ENCODE results near the gene RHOT2. TPM values are rescaled to one million over a fixed set of nuclear protein-coding genes. Genes with fewer than 3 reads are reported as not detected.
A peak's percentile ranks its signal among the peaks of the same experiment; 100 is the strongest.

Gene RHOT2
- total RNA-seq, 1 experiment from 2014 or later = 143 TPM

GRCh38 chr16:648781-649589 is 18.9 kb upstream of the RHOT2 start, which contains the start of gene WDR90:
Gene WDR90 (plus strand): TSS chr16:649365. CDS start chr16:649417, 52 bp downstream.
- Histone ChIP-seq H3K27ac (peak within 1 kb of the TSS; percentile 82), H3K9me3 (ENCODE audit: insufficient read depth, low read depth) (no peaks in the 10 kb centered on the region), H3K79me2 (ENCODE audit: low read depth) (peaks cover 55% of the 10 kb centered on the region), H3K4me3 (peak within 1 kb of the TSS; percentile 85), H3K4me1 (replicated peaks; ENCODE audit: insufficient read depth) (peaks cover 54% of the 10 kb centered on the region), H3K27me3 (ENCODE audit: insufficient read depth, low read depth) (no peaks in the 10 kb centered on the region), H3K36me3 (ENCODE audit: low read depth) (no peaks in the 10 kb centered on the region), H4K20me1 (ENCODE audit: insufficient read depth) (peaks cover 17% of the 10 kb centered on the region; the same call in 1 of the 2 replicates), H2AFZ (peak within 1 kb of the TSS; percentile 90), H3K4me2 (peak within 1 kb of the TSS; percentile 92), H3F3A (ENCODE audit: insufficient read depth, low read depth) (peaks cover 33% of the 10 kb centered on the region), H3K9me2 (ENCODE audit: insufficient read depth) (no peaks in the 10 kb centered on the region)
- DNase-seq = peak; percentile 84 to 95
- POLR2A ChIA-PET (ENCODE audit: unreplicated experiment) = interaction anchor here (0.7 to 1.0 kb wide), 3 partner anchors 30 to 79 kb away, joined by 3 to 5 read pairs (median 4); partner anchors contain the start of gene STUB1
- no peak for TF ChIP-seq EZH2 (IDR thresholded peaks at IDR 0.05; ENCODE audit: low read depth)
- TF ChIP-seq, protein P1, sequence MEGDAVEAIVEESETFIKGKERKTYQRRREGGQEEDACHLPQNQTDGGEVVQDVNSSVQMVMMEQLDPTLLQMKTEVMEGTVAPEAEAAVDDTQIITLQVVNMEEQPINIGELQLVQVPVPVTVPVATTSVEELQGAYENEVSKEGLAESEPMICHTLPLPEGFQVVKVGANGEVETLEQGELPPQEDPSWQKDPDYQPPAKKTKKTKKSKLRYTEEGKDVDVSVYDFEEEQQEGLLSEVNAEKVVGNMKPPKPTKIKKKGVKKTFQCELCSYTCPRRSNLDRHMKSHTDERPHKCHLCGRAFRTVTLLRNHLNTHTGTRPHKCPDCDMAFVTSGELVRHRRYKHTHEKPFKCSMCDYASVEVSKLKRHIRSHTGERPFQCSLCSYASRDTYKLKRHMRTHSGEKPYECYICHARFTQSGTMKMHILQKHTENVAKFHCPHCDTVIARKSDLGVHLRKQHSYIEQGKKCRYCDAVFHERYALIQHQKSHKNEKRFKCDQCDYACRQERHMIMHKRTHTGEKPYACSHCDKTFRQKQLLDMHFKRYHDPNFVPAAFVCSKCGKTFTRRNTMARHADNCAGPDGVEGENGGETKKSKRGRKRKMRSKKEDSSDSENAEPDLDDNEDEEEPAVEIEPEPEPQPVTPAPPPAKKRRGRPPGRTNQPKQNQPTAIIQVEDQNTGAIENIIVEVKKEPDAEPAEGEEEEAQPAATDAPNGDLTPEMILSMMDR (conservative IDR thresholded peaks at IDR 0.05) = no peak
- CTCF ChIA-PET = interaction anchor here (0.6 kb wide), 1 partner anchor 262 kb away, joined by 4 read pairs; no protein-coding TSS in a partner anchor
- BruUV-seq (replicated peaks) = no TSS peak
- intact Hi-C loops (cut with micrococcal nuclease; ENCODE audit: unreplicated experiment) = loop anchor here (1.0 to 10.0 kb wide), 3 partner anchors 56 to 264 kb away; partner anchors contain the start of genes CAPN15 and PGAP6

DNA sequence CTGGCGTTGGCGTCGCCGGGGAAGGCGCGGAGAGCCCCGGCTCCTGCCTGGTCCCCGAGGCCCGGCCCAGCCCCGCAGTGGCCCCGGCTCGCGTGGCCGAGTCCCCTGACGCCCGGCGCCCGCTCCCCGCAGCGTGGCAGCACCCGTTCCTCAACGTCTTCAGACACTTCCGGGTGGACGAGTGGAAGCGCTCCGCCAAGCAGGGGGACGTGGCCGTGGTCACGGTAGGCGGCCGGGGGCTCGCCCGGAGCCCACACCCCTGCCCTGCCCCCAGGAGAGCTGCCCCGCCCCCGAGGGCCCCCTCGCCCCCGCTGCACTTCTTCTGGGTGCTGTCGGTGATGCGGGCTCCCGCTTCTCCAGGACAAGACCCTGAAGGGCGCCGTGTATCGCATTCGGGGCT is 18.3 kb upstream of the RHOT2 start:
- POLR2A ChIA-PET (ENCODE audit: unreplicated experiment) = interaction anchor here (0.7 kb wide), 3 partner anchors 29 to 123 kb away, joined by 3 to 6 read pairs (median 4); no protein-coding TSS in a partner anchor
- TF ChIP-seq EZH2 (IDR thresholded peaks at IDR 0.05; ENCODE audit: low read depth) = no peak
- TF ChIP-seq, protein P1 (conservative IDR thresholded peaks at IDR 0.05) = no peak
- DNase-seq = no peak
- H3K27me3 ChIP-seq (ENCODE audit: insufficient read depth, low read depth) = no peaks in the 10 kb centered on the region
- no TSS peak for BruUV-seq (replicated peaks)
- H3K4me3 ChIP-seq = peak overlapping the region; percentile 85
- no peaks in the 10 kb centered on the region for H3K9me2 ChIP-seq (ENCODE audit: insufficient read depth)
- H2AFZ ChIP-seq = peak overlapping the region; percentile 90
- no peak overlapping the region for H3K27ac ChIP-seq
- peaks cover 48% of the 10 kb centered on the region for H3K4me1 ChIP-seq (replicated peaks; ENCODE audit: insufficient read depth)
- intact Hi-C loops (cut with micrococcal nuclease; ENCODE audit: unreplicated experiment) = loop anchor here (1.0 to 10.0 kb wide), 3 partner anchors 56 to 265 kb away; partner anchors contain the start of genes CAPN15 and PGAP6
- H3K79me2 ChIP-seq (ENCODE audit: low read depth) = peaks cover 48% of the 10 kb centered on the region
- no peaks in the 10 kb centered on the region for H3K9me3 ChIP-seq (ENCODE audit: insufficient read depth, low read depth)
- H3F3A ChIP-seq (ENCODE audit: insufficient read depth, low read depth) = peaks cover 28% of the 10 kb centered on the region
- no peaks in the 10 kb centered on the region for H3K36me3 ChIP-seq (ENCODE audit: low read depth)
- CTCF ChIA-PET = interaction anchor here (0.7 kb wide), 1 partner anchor 27 kb away, joined by 7 read pairs; no protein-coding TSS in a partner anchor
- H3K4me2 ChIP-seq = peak overlapping the region; percentile 92
- peaks cover 17% of the 10 kb centered on the region; the same call in 1 of the 2 replicates for H4K20me1 ChIP-seq (ENCODE audit: insufficient read depth)

GRCh38 chr16:651844-652243 is 16.1 kb upstream of the RHOT2 start:
- TF ChIP-seq EZH2 (IDR thresholded peaks at IDR 0.05; ENCODE audit: low read depth) = no peak
- TF ChIP-seq, protein P1 (conservative IDR thresholded peaks at IDR 0.05) = no peak
- H3K9me3 ChIP-seq (ENCODE audit: insufficient read depth, low read depth) = no peaks in the 10 kb centered on the region
- intact Hi-C loops (cut with micrococcal nuclease; ENCODE audit: unreplicated experiment) = no loop called here
- H4K20me1 ChIP-seq (ENCODE audit: insufficient read depth) = peaks cover 4% of the 10 kb centered on the region; the same call in 1 of the 2 replicates
- no TSS peak for BruUV-seq (replicated peaks)
- H2AFZ ChIP-seq = no peak overlapping the region
- H3F3A ChIP-seq (ENCODE audit: insufficient read depth, low read depth) = peaks cover 10% of the 10 kb centered on the region; the same call in 1 of the 2 replicates
- no peaks in the 10 kb centered on the region for H3K9me2 ChIP-seq (ENCODE audit: insufficient read depth)
- H3K36me3 ChIP-seq (ENCODE audit: low read depth) = no peaks in the 10 kb centered on the region
- H3K79me2 ChIP-seq (ENCODE audit: low read depth) = peaks cover 30% of the 10 kb centered on the region
- H3K4me3 ChIP-seq = no peak overlapping the region
- no peak for DNase-seq
- ChIA-PET CTCF (no interaction called here), POLR2A (ENCODE audit: unreplicated experiment) (no interaction called here)
- H3K4me1 ChIP-seq (replicated peaks; ENCODE audit: insufficient read depth) = peaks cover 26% of the 10 kb centered on the region
- H3K27me3 ChIP-seq (ENCODE audit: insufficient read depth, low read depth) = no peaks in the 10 kb centered on the region
- H3K4me2 ChIP-seq = no peak overlapping the region
- no peak overlapping the region for H3K27ac ChIP-seq

Measured in PC-9 (cell line).